GM12873 (cell line): ENCODE measurements around the gene SAT1.

Source experiments
- CTCF ChIP-seq: IDR thresholded peaks from 2 replicates; pipeline ENCODE4 v1.5.1; 2012; ENCODE audit warnings: low read depth, mild to moderate bottlenecking, moderate library complexity, low read length, control low read depth; ENCODE audit not compliant: insufficient read depth; ENCODE audit errors: missing control alignments

Gene SAT1

GRCh38 chrX:23783589-23784469 is 856 bp downstream of the SAT1 start:
- no peak for TF ChIP-seq CTCF

- TF ChIP-seq CTCF, result no peak
Observed at GRCh38 chrX:23784470-23785331, 1.7 kb downstream of the SAT1 start.

GRCh38 chrX:23785580-23785979 is 2.6 kb downstream of the SAT1 start:
- TF ChIP-seq CTCF, result no peak

GRCh38 chrX:23786268-23786815 is 3.4 kb downstream of the SAT1 start:
- no peak for TF ChIP-seq CTCF

GRCh38 chrX:23787745-23788118 is 4.8 kb downstream of the SAT1 start:
- no peak for TF ChIP-seq CTCF

GRCh38 chrX:23788521-23788920 is 5.5 kb downstream of the SAT1 start:
- TF ChIP-seq CTCF, result no peak

GRCh38 chrX:23788946-23789345 is 6.0 kb downstream of the SAT1 start:
- TF ChIP-seq CTCF, result no peak
